A172 (cell line): ENCODE results near the gene AHI1. TPM values are rescaled to one million over a fixed set of nuclear protein-coding genes. Genes with fewer than 3 reads are reported as not detected.
"Not testable (repeated sequence)": the region's sequence is repeated elsewhere in the genome, so short reads cannot be mapped to it uniquely, and the experiment has no call there.

Experiments used
- DNase-seq: peaks from one replicate; pipeline ENCODE4 v3.0.0-alpha.2; 2015; ENCODE audit warnings: low spot score
- total RNA-seq: library from RNA; depleted of rRNA; stranded (reverse); fragments of >200 nt; shearing (Covaris generic); gene quantifications from 2 replicates; pipeline ENCODE4 v1.2.3, GENCODE V29; 2014

AHI1 gene
- total RNA-seq, 1 experiment from 2014 or later, result 10.0 TPM

DNA sequence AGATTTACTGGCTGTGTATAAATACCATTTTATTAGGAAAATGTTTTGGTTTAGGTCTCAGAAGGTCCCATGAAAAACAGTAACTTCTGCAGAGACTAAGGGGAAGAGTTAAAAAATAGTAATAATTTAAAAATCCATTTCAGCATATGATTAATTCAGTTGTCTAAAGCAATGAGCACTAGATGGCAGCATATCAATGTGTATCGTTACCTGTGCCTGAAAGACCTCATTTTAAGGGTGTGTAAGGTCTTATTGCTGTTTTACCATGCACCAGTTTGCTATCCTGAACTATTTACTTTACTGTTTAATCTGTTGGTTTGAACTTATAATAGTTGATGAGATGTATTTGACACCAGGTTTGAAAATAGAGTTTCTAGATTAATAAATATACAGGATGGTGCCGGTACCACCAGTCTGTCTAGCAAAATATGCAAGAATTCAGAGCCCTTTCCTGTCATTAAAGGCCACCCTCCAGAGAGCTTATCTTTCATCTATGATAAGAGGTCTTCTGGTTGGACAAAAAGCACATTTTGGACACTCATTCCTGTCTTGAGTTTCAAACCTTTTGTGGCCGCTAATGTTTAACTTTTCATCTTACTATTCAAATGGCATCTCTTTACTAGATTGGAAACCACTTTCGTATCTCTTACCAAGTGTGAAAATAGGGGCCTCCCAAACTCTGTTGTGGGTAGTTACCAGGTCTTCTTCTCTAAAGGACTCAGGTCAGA, 8.9 kb upstream of the AHI1 start:
- peak; percentile 25 for DNase-seq

DNA sequence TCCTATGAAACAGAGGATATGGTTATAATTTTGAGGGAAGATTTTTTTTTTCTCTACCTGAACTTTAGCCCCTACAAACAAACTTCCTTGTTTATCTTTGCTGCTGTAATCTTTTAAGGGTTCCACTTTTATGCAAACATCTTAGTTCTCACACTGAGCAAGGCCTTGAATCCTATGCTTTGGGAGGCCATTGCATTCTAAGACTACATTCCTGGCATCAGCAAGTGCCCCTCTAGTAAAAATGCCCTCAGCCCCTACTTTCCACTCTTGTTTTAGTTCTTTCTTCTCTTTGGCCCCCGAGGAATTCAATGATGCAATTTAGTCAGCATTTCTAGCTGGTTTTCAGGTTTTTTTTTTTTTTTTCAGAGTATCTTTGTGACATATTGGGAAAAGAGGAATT, 8.1 kb upstream of the AHI1 start:
- DNase-seq, result no peak

DNA sequence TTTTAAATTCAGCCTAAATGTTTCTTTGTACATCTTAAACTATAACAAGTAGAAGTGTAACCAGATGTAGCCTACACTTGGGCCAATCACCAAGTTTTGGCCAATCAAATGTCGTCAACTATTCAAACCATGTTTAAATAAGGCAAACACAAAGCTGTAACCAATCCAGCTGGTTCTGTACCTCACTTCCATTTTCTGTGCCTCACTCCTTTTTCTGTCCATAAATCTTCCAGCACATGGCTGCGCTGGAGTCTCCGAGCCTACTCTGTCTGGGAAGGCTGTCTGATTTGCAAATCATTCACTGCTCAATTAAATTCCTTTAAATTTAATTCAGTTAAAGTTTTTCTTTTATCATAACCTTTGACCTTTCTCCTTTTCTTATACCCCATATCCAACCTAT, 7.7 kb upstream of the AHI1 start:
- no peak for DNase-seq

DNA sequence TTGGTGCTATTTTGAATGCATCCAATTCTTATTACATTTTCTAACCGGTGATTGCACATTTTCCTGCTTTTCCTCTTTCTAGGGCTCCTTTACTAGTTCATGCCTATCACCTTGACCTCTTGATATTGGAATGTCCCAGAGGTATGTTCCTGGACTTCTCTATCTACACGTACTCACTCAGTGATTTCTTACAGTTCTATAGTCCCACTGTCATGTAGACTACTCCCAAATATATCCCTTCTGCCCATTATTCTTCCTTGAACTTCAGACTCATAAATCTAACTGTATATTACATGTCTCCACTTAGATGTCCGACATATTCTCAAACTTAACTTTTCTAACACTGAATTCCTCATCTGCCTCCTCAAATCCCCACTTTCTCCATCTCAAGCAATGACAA, 7.2 kb upstream of the AHI1 start:
- DNase-seq, result no peak

DNA sequence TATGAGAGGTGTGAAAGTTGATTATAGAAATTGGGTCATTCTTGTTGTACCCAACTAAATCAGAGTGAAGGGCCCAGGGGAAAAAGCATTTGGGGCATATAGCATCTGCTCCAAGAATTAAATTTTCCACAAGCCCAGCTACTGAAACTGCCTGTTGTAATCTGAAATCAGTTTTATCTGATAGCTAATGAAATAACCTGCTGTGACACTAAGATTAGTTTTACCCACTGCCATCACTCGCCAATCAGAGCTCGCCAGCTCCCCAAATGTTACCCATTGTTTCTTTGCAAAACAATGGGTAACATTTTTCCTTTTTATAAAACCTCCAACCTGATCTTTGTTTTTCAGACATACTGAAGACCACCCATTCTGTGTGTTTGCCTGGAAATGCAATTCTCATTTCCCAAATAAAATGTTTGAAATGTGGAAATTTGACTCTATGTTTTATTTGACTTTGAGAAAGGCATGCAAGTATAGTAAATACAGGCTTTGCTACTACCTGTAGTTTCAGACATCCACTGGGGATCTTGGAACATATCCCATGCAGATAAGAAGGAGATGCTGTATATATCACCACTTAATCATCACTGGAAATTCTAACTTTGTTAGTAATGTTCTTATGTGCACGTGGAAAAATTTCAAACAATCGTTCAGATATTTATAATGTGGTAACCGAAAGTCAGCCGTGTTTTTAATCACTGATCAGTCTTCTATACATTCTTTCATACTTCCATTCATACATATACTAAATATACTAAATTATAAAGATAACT, 6.3 kb upstream of the AHI1 start:
- no peak for DNase-seq

DNA sequence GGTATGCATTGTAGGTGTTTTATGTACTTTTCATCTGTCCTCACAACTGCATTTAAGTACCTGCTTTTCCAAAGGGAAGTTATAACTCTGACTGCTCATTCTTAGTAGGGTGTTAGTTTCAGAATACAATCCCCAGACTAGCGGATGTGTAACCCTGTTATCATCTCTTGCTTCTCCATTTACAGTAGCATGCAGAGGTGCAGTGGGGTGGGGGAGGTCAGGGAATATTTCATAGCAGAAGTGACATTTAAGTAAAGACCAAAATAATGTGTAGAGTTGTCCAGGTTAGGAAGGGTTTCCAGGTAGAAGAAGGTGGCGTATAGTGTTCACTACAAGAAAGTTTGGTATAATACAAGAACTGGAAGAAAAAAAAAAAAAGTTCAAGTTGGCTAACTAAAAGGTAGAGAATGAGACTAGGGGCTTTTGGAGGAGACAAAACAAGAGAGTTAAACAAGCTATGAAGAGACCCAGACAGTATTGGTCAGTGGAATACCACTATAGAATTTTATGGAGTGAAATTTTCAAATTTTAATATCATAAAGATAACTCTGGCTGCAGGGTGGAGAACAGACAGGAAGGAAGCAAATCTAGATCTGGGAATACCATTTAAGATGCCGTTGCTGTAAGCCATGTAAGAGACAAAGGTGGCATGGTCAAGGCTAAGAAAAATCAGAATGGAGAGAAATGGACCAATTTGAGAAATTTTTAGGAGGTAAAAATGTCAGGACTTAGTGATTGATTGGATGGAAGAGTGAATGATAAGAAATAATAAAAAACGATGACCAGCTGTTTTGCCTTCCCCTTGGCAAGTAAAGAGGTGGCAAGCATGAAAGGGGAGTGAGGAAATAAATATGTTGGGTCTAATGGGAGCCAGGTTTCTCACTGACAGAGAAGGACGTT, 2.2 kb upstream of the AHI1 start:
- no peak for DNase-seq

DNA sequence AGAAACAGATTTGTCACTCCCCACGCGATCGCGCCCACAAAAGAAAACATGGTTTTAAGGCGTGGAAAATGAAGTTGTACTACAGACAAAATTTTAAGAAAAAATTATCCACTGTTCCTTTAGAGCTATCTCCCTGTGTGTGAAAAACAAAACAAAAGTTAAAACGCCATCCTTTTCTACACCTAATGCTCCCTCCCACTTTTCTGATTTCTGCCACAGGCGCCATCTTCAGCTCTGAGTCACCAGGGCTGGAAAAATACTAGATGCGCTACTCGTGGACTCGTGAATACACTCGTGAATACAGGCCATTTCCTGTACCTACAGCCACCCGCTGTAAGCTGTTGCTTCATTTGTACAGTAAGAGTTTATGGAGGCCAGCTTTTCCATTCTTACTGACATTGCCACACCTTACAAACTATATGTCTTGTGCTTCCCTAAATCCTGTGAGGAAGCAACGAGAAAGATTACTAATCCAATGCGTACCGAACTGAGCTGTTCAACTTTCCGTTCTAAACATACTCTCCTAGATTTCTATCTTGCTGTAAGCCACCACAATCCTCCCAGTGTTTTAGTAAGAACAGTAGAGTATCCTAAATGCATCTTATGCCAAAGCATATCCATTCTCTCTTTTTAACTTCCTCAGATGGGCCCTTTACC, 773 bp upstream of the AHI1 start:
- peak; percentile 81 for DNase-seq

DNA sequence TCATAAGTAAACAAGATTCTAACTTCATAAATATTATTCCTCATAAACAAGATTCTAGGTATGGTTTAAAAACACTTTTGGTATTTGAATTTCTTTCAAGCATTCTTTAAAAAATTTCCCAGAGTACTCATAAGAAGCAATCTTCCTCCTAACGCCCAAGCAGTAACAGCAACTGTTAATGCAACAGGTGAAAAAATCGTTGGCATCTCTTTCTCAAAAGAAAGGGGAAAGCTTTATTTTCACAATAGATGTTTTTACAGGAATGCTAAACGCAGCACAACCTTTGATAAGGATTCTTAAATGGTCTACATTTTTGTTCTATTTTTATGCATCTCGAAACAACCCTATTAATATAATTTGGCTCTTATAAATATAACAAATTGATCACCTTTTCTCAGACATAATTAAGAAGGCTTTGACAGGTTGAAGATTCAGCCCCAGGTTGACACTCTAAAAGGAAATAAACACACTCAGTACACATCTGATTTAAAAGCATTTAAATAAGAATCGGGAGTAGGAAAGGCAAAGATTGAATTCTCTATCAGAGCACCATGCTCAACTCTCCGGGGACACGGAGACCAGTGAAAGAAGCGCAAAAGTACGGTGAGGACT, 634 bp downstream of the AHI1 start:
- no peak for DNase-seq

DNA sequence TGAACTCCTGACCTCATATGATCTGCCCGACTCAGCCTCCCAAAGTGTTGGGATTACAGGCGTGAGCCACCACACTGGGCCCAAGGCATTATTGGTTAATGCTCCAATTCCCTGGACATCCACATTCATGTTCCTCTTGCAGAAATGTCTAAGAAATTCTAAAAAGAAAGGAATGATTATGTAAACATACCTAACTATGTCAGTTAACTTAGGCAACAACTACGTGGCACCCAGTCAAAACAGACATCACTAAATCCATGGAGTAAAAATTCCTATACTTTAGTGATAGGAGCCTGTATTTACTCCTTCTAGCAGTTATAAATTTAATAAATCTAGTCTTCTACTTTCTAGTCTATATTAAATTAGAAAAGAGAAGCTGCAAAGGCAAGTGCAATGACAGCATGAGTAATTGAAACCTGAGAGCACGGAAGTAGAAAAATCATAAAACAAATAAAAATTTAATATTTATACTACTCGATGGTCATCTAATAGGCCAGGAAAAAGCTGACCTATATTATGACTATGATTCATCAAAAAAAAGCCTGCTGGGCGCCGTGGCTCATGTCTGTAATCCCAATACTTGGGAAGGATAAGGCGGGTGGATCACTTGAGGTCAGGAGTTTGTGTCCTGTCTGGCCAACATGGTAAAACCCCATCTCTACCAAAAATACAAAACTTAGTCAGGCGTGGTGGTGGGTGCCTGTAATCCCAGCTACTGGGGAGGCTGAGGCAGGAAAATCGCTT, 4.2 kb downstream of the AHI1 start:
- DNase-seq, result no peak

DNA sequence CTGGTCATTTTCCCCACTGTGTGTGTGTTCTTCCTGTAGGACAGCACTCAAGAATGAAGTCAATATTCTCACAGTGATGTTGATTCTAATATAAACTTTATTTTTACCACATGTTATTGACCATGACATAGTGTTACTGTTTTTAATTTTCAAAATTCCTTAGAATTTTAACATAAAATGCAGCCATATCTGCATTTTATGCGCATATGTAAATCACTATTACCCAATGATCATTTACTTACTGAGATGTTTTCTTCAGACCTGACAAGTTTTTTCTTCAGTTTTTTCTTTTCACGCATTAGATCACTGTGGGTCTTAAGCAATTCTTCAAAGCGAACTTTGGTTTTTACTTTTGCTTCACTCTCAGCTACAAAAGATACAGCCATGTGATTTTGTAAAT, 7.2 kb downstream of the AHI1 start:
- no peak for DNase-seq

DNA sequence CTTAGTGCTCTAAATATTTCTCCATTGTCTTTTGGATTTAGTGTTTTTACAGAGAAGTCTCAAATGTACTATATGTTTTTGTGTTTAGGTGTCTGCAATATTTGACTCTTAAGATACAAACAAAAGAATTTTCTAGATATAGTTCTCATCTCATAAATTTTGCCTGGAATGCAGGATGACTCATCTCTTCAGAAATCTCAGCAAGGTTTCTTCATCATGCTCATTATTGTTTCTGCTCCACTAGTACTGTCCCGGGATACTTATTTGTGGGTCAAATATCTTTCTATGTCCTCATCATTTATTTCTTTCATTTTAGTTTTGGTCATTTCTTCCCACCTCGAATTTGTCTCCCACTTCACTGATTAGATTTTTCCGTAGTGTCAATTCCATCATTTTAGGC, 9.5 kb downstream of the AHI1 start:
- peak; percentile 61 for DNase-seq

DNA sequence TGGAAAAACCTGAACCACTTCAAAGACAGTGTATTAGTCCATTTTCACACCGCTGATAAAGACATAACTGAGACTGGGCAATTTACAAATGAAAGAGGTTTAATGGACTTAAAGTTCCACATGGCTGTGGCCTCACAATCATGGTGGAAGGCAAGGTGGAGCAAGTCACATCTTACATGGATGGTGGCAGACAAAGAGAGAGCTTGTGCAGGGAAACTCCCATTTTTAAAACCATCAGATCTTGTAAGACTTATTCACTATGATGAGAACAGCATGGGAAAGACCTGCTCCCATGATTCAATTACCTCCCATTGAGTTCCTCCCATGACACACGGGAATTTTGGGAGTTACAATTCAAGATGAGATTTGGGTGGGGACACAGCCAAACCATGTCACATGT, 13.6 kb downstream of the AHI1 start:
- DNase-seq, result not testable (repeated sequence)

DNA sequence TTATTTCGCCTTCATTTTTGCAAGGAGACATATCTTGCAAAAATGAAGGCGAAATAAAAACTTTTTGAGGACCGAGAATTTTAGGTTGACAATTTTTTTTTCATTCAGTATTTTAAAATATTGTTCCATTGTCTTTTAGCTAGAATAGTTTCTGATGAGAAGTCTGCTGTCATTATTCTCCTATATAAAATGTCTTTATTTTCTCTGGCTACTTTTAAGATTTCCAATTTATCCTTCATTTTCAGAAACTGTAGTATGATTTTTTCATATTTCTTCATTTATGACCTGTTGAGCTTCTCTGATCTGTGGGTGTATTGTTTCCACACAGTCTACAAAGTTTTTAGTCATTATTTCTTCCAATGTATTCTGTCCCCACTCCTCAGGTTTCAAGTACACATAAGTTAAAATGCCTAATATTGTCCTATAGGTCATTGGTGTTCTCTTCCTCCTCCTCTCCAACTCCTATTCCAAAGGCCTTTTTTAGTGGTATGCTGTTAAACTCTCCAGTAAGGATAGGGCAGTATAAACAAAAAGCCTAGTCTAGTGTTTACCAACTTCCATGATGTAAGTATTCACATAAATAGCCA, 15.7 kb downstream of the AHI1 start:
- no peak for DNase-seq

DNA sequence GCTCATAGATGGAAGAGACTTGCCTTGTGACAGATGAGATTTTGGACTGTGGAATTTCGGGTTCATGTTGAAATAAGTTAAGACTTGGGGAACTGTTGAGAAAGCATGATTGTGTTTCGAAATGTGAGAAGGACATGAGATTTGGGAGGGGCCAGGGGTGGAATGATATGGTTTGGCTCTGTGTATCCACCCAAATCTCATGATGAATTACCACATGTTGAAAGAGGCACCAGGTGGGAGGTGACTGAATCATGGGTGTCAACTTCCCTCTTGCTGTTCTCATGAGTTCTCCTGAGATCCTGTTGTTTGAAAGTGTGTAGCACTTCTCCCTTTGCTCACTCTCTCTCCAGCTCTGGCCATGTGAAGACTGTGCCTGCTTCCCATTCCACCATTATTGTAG, 17.9 kb downstream of the AHI1 start:
- DNase-seq, result no peak

DNA sequence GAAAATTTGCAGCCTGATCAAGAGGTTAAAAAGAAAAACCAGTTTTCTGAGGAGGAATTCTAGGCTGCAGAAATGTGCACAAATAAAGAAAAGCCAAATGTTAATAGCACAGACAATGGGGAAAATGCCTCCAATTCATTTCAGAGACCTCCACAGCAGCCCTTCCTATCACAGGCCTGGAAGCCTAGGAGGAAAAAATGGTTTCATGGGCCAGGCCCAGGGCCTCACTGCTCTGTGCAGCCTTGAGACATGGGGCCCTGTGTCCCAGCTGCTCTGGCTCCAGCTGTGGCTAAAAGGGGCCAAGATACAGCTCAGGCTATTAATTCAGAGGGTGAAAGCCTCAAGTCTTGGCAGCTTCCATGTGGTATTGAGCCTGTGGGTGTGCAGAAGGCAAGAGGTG, 18.9 kb downstream of the AHI1 start:
- no peak for DNase-seq

DNA sequence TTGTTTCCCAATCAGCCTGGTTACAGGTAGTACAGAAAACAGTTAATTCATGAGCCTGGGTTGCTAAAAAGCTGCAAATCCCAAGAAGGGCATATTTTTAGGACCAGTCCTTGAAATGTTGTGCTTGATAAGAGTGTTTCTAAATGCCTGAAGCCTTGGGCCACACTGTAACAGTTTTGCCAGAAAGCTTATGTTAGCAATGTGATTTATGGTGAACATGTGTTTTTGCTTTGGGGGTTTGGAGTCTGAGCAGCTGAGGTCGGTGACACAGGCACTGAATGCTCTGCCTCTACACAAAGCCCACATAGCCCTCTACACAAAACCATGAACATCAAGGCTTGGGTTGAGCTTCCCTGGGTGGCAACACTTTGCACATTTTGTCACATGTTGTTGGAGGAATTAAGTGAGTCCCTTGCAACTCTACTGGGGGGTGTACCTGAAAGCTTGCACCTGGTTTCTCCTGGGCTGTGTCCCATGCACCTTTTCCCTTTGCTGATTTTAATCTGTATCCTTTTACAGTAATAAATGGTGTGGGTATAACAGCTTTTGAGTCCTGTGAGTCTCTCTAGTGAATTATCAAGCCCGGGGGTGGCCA, 22.2 kb downstream of the AHI1 start:
- no peak for DNase-seq

DNA sequence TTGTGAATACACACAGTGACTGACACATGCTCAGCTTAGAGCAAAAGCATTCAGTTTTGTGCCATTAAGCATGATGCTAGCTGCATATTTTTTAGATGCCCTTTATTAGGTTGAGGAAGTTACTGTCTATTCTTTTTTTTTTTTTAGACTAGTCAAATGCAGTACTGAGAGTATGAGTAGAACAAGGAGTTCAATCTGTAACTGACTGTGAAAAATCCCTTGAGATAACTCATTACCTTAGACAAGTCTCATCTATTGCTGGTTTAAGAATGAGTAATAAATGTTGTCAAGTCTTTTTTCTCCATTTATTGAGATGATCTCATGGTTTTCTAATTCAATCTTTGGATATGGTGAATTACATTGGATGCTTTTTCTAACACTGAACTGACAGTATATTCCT, 23.2 kb downstream of the AHI1 start:
- no peak for DNase-seq

DNA sequence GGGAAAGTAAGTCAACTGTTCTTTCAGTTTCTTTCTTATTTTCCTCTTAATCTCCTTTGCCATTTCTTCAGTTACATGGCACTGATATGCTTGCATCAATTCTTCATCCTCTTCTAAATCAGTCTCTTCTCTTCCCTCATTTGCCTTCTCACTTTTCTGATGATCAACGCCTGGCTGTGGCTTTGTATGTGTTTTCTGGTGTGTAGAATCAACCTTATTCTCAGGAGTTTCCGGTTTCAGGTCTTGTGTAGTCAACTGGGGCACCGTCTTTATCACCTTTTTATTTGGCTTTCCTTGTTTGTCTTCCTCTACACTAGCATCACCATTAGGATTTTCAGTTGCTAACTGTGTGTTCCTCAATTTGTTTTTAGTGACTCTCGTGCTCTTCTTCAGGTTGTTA, 31.6 kb downstream of the AHI1 start:
- no peak for DNase-seq

DNA sequence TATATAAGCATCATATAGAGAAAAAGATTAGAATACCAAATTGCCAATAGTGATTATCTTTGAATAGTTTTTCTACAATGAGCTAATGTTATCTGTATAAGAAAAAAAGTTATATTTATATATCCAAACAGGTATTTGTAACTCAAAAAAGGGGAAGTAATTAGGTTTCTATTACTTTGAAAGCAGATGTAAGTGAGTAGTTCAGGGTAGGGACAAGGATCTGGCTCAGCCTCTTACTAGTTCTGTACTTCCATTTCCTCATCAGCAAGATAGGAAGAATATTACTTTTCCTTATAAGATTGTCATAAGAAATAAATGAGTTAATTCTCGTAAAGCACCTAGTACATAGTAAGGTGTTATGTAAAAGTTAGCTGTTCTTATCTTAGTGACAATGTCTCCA, 32.2 kb downstream of the AHI1 start:
- no peak for DNase-seq

DNA sequence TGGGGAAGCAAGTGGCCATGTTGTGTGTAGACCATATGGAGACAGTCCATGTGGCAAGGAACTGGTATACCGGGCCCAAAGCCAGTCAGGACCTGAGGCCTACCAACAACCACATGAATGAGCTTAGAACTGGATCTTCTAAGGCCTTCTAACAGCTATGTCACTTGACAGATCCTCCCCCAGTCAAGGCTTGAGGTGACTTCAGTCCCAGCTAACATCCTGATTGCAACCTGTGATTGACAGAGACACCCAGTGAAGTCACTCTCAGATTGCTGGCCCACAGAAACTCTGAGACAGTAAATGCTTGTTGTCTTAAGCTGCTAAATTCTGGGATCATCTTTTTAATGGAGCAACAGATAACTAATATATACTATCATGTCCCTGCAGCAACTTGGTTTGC, 32.9 kb downstream of the AHI1 start:
- no peak for DNase-seq
